Gastroesophageal sphincter (tissue), 3 donors: Measurements from ENCODE around the gene INPP5D.

Experiments used
- CTCF ChIP-seq, 4 experiments: fragments of 200-600 bp in 2 of 4; fragments of 450-650 bp in 2 of 4; sonication (generic) in 1 of 4; IDR thresholded peaks; one replicate each; pipeline ENCODE4 v1.5.1; 2017 to 2019; ENCODE audit warnings: antibody characterized with exemption in 4 of 4, mild to moderate bottlenecking in 2 of 4, moderate library complexity in 2 of 4
- EP300 ChIP-seq: sonication (generic); formaldehyde crosslinking; IDR thresholded peaks from one replicate; pipeline ENCODE4 v1.6.1; 2017; ENCODE audit warnings: antibody characterized with exemption, mild to moderate bottlenecking
- POLR2A ChIP-seq, 2 donors: fragments of 450-650 bp; IDR thresholded peaks; one replicate each; pipeline ENCODE4 v1.6.1; 2017; ENCODE audit warnings: antibody characterized with exemption in 2 of 2, mild to moderate bottlenecking in 2 of 2, moderate library complexity in 1 of 2
- POLR2AphosphoS5 ChIP-seq: sonication (generic); formaldehyde crosslinking; IDR thresholded peaks from one replicate; pipeline ENCODE4 v1.6.1; 2017; ENCODE audit warnings: antibody characterized with exemption

GRCh38 chr2:233201258-233202013 is 141.3 kb downstream of the INPP5D start:
- TF ChIP-seq CTCF (IDR thresholded peaks at IDR 0.05) = no peak
- no peak for TF ChIP-seq POLR2A (IDR thresholded peaks at IDR 0.05)
- no peak for TF ChIP-seq EP300
- no peak for TF ChIP-seq POLR2AphosphoS5
